Choroid plexus epithelial cell (primary cell): ENCODE data around the gene CISD3.
"Not testable (repeated sequence)": the region's sequence is repeated elsewhere in the genome, so short reads cannot be mapped to it uniquely, and the experiment has no call there.

Experiments
- DNase-seq: peaks from one replicate; pipeline ENCODE4 v3.0.0-alpha.2; 2010; ENCODE audit warnings: low read depth
- H3K4me3 ChIP-seq: 2 replicates; pipeline ENCODE4 v1.5.1; 2011; ENCODE audit warnings: low read depth, mild to moderate bottlenecking, control low read depth, low read length, moderate library complexity
- CTCF ChIP-seq: conservative IDR thresholded peaks from 2 replicates; pipeline ENCODE4 v1.5.1; 2011; ENCODE audit warnings: low read depth, mild to moderate bottlenecking, control low read depth, inconsistent platforms, low read length, moderate library complexity

Gene CISD3

GRCh38 chr17:38720941-38721340, 9.2 kb upstream of the CISD3 start:
- DNase-seq: no peak
- TF ChIP-seq CTCF: no peak

GRCh38 chr17:38721802-38722201, 8.3 kb upstream of the CISD3 start:
- DNase-seq: no peak
- no peak for TF ChIP-seq CTCF
- no peak overlapping the region for H3K4me3 ChIP-seq

More at GRCh38 chr17:38720941-38721340, 9.2 kb upstream of the CISD3 start:
- H3K4me3 ChIP-seq: no peak overlapping the region

- no peak overlapping the region for H3K4me3 ChIP-seq
- no peak for TF ChIP-seq CTCF
- DNase-seq: no peak
These were observed 5.7 kb upstream of the CISD3 start for GRCh38 chr17:38724337-38724988.

GRCh38 chr17:38725066-38725465, 5.1 kb upstream of the CISD3 start:
- no peak for DNase-seq
- no peak for TF ChIP-seq CTCF
- H3K4me3 ChIP-seq: no peak overlapping the region

GRCh38 chr17:38726145-38726544, 4.0 kb upstream of the CISD3 start:
- not testable (repeated sequence) for H3K4me3 ChIP-seq, DNase-seq

- no peak for DNase-seq
- H3K4me3 ChIP-seq: no peak overlapping the region
- TF ChIP-seq CTCF: no peak
These were observed 2.4 kb upstream of the CISD3 start for GRCh38 chr17:38727736-38728135.

- no peak for TF ChIP-seq CTCF
- DNase-seq: no peak
- no peak overlapping the region for H3K4me3 ChIP-seq
These were observed 1.8 kb upstream of the CISD3 start for GRCh38 chr17:38728290-38728831.
